HG03558 (cell line): ENCODE measurements around the gene EML6.
"Not testable (repeated sequence)": the region's sequence is repeated elsewhere in the genome, so short reads cannot be mapped to it uniquely, and the experiment has no call there.

Experiments
- ATAC-seq: cut with Tn5 transposase; IDR thresholded peaks from one replicate; pipeline ENCODE4 v1.9.1; 2021; ENCODE audit warnings: moderate number of reproducible peaks; ENCODE audit not compliant: unreplicated experiment; ENCODE audit errors: extremely low read depth

Gene EML6

GRCh38 chr2:54867457-54867856, 144.0 kb downstream of the EML6 start:
- no peak for ATAC-seq

GRCh38 chr2:54871457-54872107, 148.1 kb downstream of the EML6 start:
- no peak for ATAC-seq

- ATAC-seq: no peak
Observed at GRCh38 chr2:54872780-54873179, 149.3 kb downstream of the EML6 start.

GRCh38 chr2:54873236-54873635, 149.8 kb downstream of the EML6 start:
- ATAC-seq: not testable (repeated sequence)

GRCh38 chr2:54876764-54877163, 153.3 kb downstream of the EML6 start:
- ATAC-seq: no peak

GRCh38 chr2:54878182-54878581, 154.7 kb downstream of the EML6 start:
- ATAC-seq: no peak

- ATAC-seq: no peak
Observed at GRCh38 chr2:54879032-54879431, 155.6 kb downstream of the EML6 start.

- no peak for ATAC-seq
Observed at GRCh38 chr2:54879598-54880332, 156.3 kb downstream of the EML6 start.

GRCh38 chr2:54880428-54880827, 157.0 kb downstream of the EML6 start:
- ATAC-seq: no peak

GRCh38 chr2:54881759-54882158, 158.3 kb downstream of the EML6 start:
- ATAC-seq: no peak

- no peak for ATAC-seq
Observed at GRCh38 chr2:54885891-54886290, 162.4 kb downstream of the EML6 start.

- no peak for ATAC-seq
Observed at GRCh38 chr2:54887850-54888545, 164.5 kb downstream of the EML6 start.

- ATAC-seq: no peak
Observed at GRCh38 chr2:54889053-54889452, 165.6 kb downstream of the EML6 start.

GRCh38 chr2:54891909-54892308, 168.4 kb downstream of the EML6 start:
- ATAC-seq: no peak

GRCh38 chr2:54894467-54894866, 171.0 kb downstream of the EML6 start:
- no peak for ATAC-seq

- no peak for ATAC-seq
Observed at GRCh38 chr2:54895730-54896129, 172.3 kb downstream of the EML6 start.

- ATAC-seq: no peak
Observed at GRCh38 chr2:54897420-54898310, 174.2 kb downstream of the EML6 start.

- ATAC-seq: no peak
Observed at GRCh38 chr2:54898456-54899226, 175.2 kb downstream of the EML6 start.

GRCh38 chr2:54899576-54900200, 176.2 kb downstream of the EML6 start:
- ATAC-seq: no peak
